Transverse colon (tissue), 4 donors: ENCODE results near the gene SRGAP2. TPM values are rescaled to one million over a fixed set of nuclear protein-coding genes. Genes with fewer than 3 reads are reported as not detected.
"Not testable (repeated sequence)": the region's sequence is repeated elsewhere in the genome, so short reads cannot be mapped to it uniquely, and the experiment has no call there.

Source experiments
- DNase-seq: peaks from one replicate; pipeline ENCODE4 v3.0.0-alpha.2; 2019
- H3K27ac ChIP-seq, 4 donors: fragments of 200-600 bp; sonication (generic); 2 replicates each; pipeline ENCODE4 v1.5.1; 2016 to 2018; ENCODE audit warnings: inconsistent platforms in 4 of 4
- H3K27me3 ChIP-seq: fragments of 200-600 bp; sonication (generic); 2 replicates; pipeline ENCODE4 v1.5.1; 2017; ENCODE audit warnings: inconsistent platforms
- H3K36me3 ChIP-seq, 4 donors: fragments of 200-600 bp; sonication (generic); 2 replicates each; pipeline ENCODE4 v1.5.1; 2017 to 2019; ENCODE audit warnings: inconsistent platforms in 4 of 4
- H3K4me1 ChIP-seq, 4 donors: fragments of 200-600 bp; sonication (generic); 2 replicates each; pipeline ENCODE4 v1.5.1; 2017 to 2020; ENCODE audit warnings: inconsistent platforms in 4 of 4
- H3K4me3 ChIP-seq, 4 donors: fragments of 200-600 bp; sonication (generic); 1 replicate in 1 of 4; 2 replicates in 3 of 4; pipeline versions ENCODE4 v1.5.1 to v1.6.1; 2017 to 2019; ENCODE audit warnings: inconsistent platforms in 4 of 4
- H3K9me3 ChIP-seq, 2 donors: fragments of 200-600 bp; sonication (generic); 2 replicates each; pipeline ENCODE4 v1.5.1; 2017 to 2019; ENCODE audit warnings: inconsistent platforms in 2 of 2
- WGBS, 2 donors: methylation state at CpG; one replicate each; pipeline ENCODE4 v1.1.5; 2018; ENCODE audit warnings: low coverage in 1 of 2; 5-methylcytosine and 5-hydroxymethylcytosine counted together
- in situ Hi-C, 4 donors: fragments of 200-750 bp; cut with MboI; loops; one replicate each; pipeline versions ENCODE4 v1.15.0 to v1.15.1; 2017; ENCODE audit warnings: low sequenced_read_pairs in 3 of 4, low pct_ligation_motif_present in 1 of 4, low pct_unique_long_range_greater_than_20kb in 1 of 4
- intact Hi-C: fragments of 100-400 bp; cut with DNase I; formaldehyde crosslinking; loops from one replicate; pipeline ENCODE4 v1.15.1; 2023; ENCODE audit warnings: low total_unique reads
- total RNA-seq, 4 donors: library from RNA; depleted of rRNA; stranded (reverse); fragments of >200 nt; gene quantifications; one replicate each; pipeline ENCODE4 v1.1.0, GENCODE V29; 2016

The SRGAP2 gene
- total RNA-seq, 4 donors from 2014 or later, result 11.7 to 22.9 (median 19.0) TPM

- whole genome bisulfite sequencing, 2 donors, result 85% methylated on average over 4 of the region's 5 CpGs; no CpG with 5 or more reads in 1 of the 2 donors
- H3K4me3 ChIP-seq, in situ Hi-C loops, H3K4me1 ChIP-seq, H3K27me3 ChIP-seq, H3K27ac ChIP-seq, H3K36me3 ChIP-seq, DNase-seq, intact Hi-C loops, H3K9me3 ChIP-seq: not testable (repeated sequence)
Observed at GRCh38 chr1:206226886-206227285, 23.5 kb downstream of the SRGAP2 start.

GRCh38 chr1:206229286-206229685, 25.9 kb downstream of the SRGAP2 start:
- H3K9me3 ChIP-seq, H3K27me3 ChIP-seq, H3K36me3 ChIP-seq, DNase-seq, in situ Hi-C loops, intact Hi-C loops, H3K27ac ChIP-seq, H3K4me3 ChIP-seq, H3K4me1 ChIP-seq: not testable (repeated sequence)
- 84% methylated on average over 2 of the region's 2 CpGs; no CpG with 5 or more reads in 1 of the 2 donors for WGBS, 2 donors

- H3K9me3 ChIP-seq, in situ Hi-C loops, H3K36me3 ChIP-seq, intact Hi-C loops, DNase-seq, H3K27me3 ChIP-seq, H3K4me3 ChIP-seq, H3K4me1 ChIP-seq, H3K27ac ChIP-seq: not testable (repeated sequence)
- WGBS, 2 donors, result 98% methylated on average over 6 of the region's 9 CpGs; no CpG with 5 or more reads in 1 of the 2 donors
Observed at GRCh38 chr1:206231989-206232388, 28.6 kb downstream of the SRGAP2 start.

GRCh38 chr1:206232970-206233645, 29.8 kb downstream of the SRGAP2 start:
- H3K27me3 ChIP-seq, H3K27ac ChIP-seq, H3K4me1 ChIP-seq, H3K36me3 ChIP-seq, DNase-seq, in situ Hi-C loops, H3K9me3 ChIP-seq, H3K4me3 ChIP-seq, intact Hi-C loops: not testable (repeated sequence)
- WGBS, 2 donors, result 53% methylated on average over 2 of the region's 5 CpGs; no CpG with 5 or more reads in 1 of the 2 donors

GRCh38 chr1:206234189-206234916, 31.0 kb downstream of the SRGAP2 start:
- H3K4me1 ChIP-seq, H3K4me3 ChIP-seq, DNase-seq, H3K9me3 ChIP-seq, intact Hi-C loops, H3K36me3 ChIP-seq, H3K27me3 ChIP-seq, H3K27ac ChIP-seq, in situ Hi-C loops: not testable (repeated sequence)
- 67% methylated on average over 1 of the region's 3 CpGs; no CpG with 5 or more reads in 1 of the 2 donors for WGBS, 2 donors

GRCh38 chr1:206235190-206235589, 31.8 kb downstream of the SRGAP2 start:
- H3K27me3 ChIP-seq, DNase-seq, H3K27ac ChIP-seq, H3K9me3 ChIP-seq, H3K4me1 ChIP-seq, H3K36me3 ChIP-seq, H3K4me3 ChIP-seq, intact Hi-C loops, in situ Hi-C loops: not testable (repeated sequence)
- no CpG with 5 or more reads among the region's 2 CpGs for WGBS, 2 donors

- H3K4me1 ChIP-seq, in situ Hi-C loops, H3K27me3 ChIP-seq, intact Hi-C loops, DNase-seq, H3K4me3 ChIP-seq, H3K9me3 ChIP-seq, H3K27ac ChIP-seq, H3K36me3 ChIP-seq: not testable (repeated sequence)
- WGBS, 2 donors, result 73% methylated on average over 4 of the region's 4 CpGs; no CpG with 5 or more reads in 1 of the 2 donors
Observed at GRCh38 chr1:206240288-206240687, 36.9 kb downstream of the SRGAP2 start.

GRCh38 chr1:206243335-206243734, 40.0 kb downstream of the SRGAP2 start:
- H3K27ac ChIP-seq, intact Hi-C loops: not testable (repeated sequence)

GRCh38 chr1:206245479-206245878, 42.1 kb downstream of the SRGAP2 start:
- H3K36me3 ChIP-seq, H3K9me3 ChIP-seq, DNase-seq, H3K27ac ChIP-seq, in situ Hi-C loops, H3K4me3 ChIP-seq, intact Hi-C loops, H3K27me3 ChIP-seq, H3K4me1 ChIP-seq: not testable (repeated sequence)
- WGBS, 2 donors, result 86% methylated on average over 1 of the region's 3 CpGs; no CpG with 5 or more reads in 1 of the 2 donors

More at GRCh38 chr1:206243335-206243734, 40.0 kb downstream of the SRGAP2 start:
- H3K4me3 ChIP-seq, H3K9me3 ChIP-seq, H3K4me1 ChIP-seq, H3K36me3 ChIP-seq, H3K27me3 ChIP-seq, in situ Hi-C loops, DNase-seq: not testable (repeated sequence)
- 28% methylated on average over 3 of the region's 3 CpGs; no CpG with 5 or more reads in 1 of the 2 donors for WGBS, 2 donors

- H3K27ac ChIP-seq, H3K4me3 ChIP-seq, DNase-seq, H3K36me3 ChIP-seq, intact Hi-C loops, H3K9me3 ChIP-seq, in situ Hi-C loops, H3K4me1 ChIP-seq, H3K27me3 ChIP-seq: not testable (repeated sequence)
- WGBS, 2 donors, result no CpG with 5 or more reads among the region's 10 CpGs
Observed at GRCh38 chr1:206246129-206246886, 43.0 kb downstream of the SRGAP2 start.
